HEK293 (cell line): ENCODE measurements around the gene MAD2L2.
A peak's percentile ranks its signal among the peaks of the same experiment; 100 is the strongest.

Experiments
- CTCF ChIA-PET: fragments of 350-600 bp; formaldehyde crosslinking; extraction: SDS; loops from one replicate; lab custom pipeline; 2021; ENCODE audit warnings: antibody characterized with exemption; lab: Yijun Ruan, JAX
- POLR2A ChIA-PET: fragments of 300-600 bp; formaldehyde crosslinking; extraction: SDS; loops from one replicate; lab custom pipeline; 2020; ENCODE audit warnings: antibody characterized with exemption, inconsistent platforms; lab: Yijun Ruan, JAX
- H3K27ac ChIP-seq: fragments of 200-500 bp; sonication (Bioruptor generic); 2 replicates; pipeline ENCODE4 v1.5.1; 2014; ENCODE audit warnings: low read depth, low read length, control low read depth, inconsistent platforms; ENCODE audit errors: extremely low read depth
- H3K36me3 ChIP-seq, 2 experiments: fragments of 200-500 bp in 1 of 2; sonication (Bioruptor generic) in 1 of 2; 1 replicate in 1 of 2; 2 replicates in 1 of 2; pipeline ENCODE4 v1.5.1; 2014 to 2017; ENCODE audit warnings: inconsistent platforms in 2 of 2, low read length in 2 of 2; ENCODE audit not compliant: control insufficient read depth in 2 of 2, insufficient read depth in 1 of 2
- H3K4me1 ChIP-seq: fragments of 200-500 bp; sonication (Bioruptor generic); 2 replicates; pipeline ENCODE4 v1.5.1; 2014; ENCODE audit warnings: mild to moderate bottlenecking, low read length, inconsistent platforms; ENCODE audit not compliant: control insufficient read depth, insufficient read depth
- H3K4me3 ChIP-seq: 2 replicates; pipeline ENCODE4 v1.5.1; 2011; ENCODE audit warnings: low read depth, mild to moderate bottlenecking, control low read depth, low read length, moderate library complexity
- H3K9me3 ChIP-seq: fragments of 200-500 bp; sonication (Bioruptor generic); 2 replicates; pipeline ENCODE4 v1.5.1; 2014; ENCODE audit warnings: low read depth, low read length, inconsistent platforms; ENCODE audit not compliant: control insufficient read depth, insufficient read depth
- BCL6B ChIP-seq: fragments of 450-650 bp; formaldehyde crosslinking; IDR thresholded peaks from 2 replicates; pipeline ENCODE4 v1.5.1; 2017; ENCODE audit warnings: missing biosample characterization, missing genetic modification characterization
- FEZF1 ChIP-seq: fragments of 450-650 bp; formaldehyde crosslinking; IDR thresholded peaks from 2 replicates; pipeline ENCODE4 v1.5.1; 2016; ENCODE audit warnings: missing biosample characterization, missing genetic modification characterization
- GLIS2 ChIP-seq: fragments of 450-650 bp; formaldehyde crosslinking; IDR thresholded peaks from 2 replicates; pipeline ENCODE4 v1.5.1; 2016; ENCODE audit warnings: missing biosample characterization, missing genetic modification characterization
- IKZF3 ChIP-seq: fragments of 450-650 bp; IDR thresholded peaks from 2 replicates; pipeline ENCODE4 v1.5.0; 2018; ENCODE audit warnings: missing biosample characterization, mild to moderate bottlenecking, missing genetic modification characterization, moderate library complexity
- KLF10 ChIP-seq: fragments of 450-650 bp; IDR thresholded peaks from 2 replicates; pipeline ENCODE4 v1.5.1; 2018; ENCODE audit warnings: missing biosample characterization, mild to moderate bottlenecking, missing genetic modification characterization
- MZF1 ChIP-seq: fragments of 450-650 bp; formaldehyde crosslinking; IDR thresholded peaks from 2 replicates; pipeline ENCODE4 v1.5.1; 2017; ENCODE audit warnings: missing biosample characterization, missing genetic modification characterization, borderline replicate concordance
- OSR2 ChIP-seq: fragments of 450-650 bp; formaldehyde crosslinking; IDR thresholded peaks from 2 replicates; pipeline ENCODE4 v1.5.1; 2016; ENCODE audit warnings: missing biosample characterization, missing genetic modification characterization
- PATZ1 ChIP-seq: fragments of 450-650 bp; formaldehyde crosslinking; IDR thresholded peaks from 2 replicates; pipeline ENCODE4 v1.5.1; 2016; ENCODE audit warnings: missing biosample characterization, missing genetic modification characterization
- SCRT2 ChIP-seq: fragments of 450-650 bp; formaldehyde crosslinking; IDR thresholded peaks from 2 replicates; pipeline ENCODE4 v1.5.1; 2016; ENCODE audit warnings: missing biosample characterization, missing genetic modification characterization
- YY2 ChIP-seq: fragments of 450-650 bp; formaldehyde crosslinking; IDR thresholded peaks from 2 replicates; pipeline ENCODE4 v1.5.1; 2016; ENCODE audit warnings: missing biosample characterization, missing genetic modification characterization
- ZBTB20 ChIP-seq: fragments of 450-650 bp; formaldehyde crosslinking; IDR thresholded peaks from 2 replicates; pipeline ENCODE4 v1.5.1; 2016; ENCODE audit warnings: missing biosample characterization, missing genetic modification characterization
- ZBTB48 ChIP-seq: fragments of 450-650 bp; formaldehyde crosslinking; IDR thresholded peaks from 2 replicates; pipeline ENCODE4 v1.5.1; 2016; ENCODE audit warnings: missing biosample characterization, missing genetic modification characterization
- ZFP37 ChIP-seq: fragments of 450-650 bp; formaldehyde crosslinking; IDR thresholded peaks from 2 replicates; pipeline ENCODE4 v1.5.1; 2016; ENCODE audit warnings: missing biosample characterization, missing genetic modification characterization
- ZFP69B ChIP-seq: fragments of 450-650 bp; formaldehyde crosslinking; IDR thresholded peaks from 2 replicates; pipeline ENCODE4 v1.5.1; 2016; ENCODE audit warnings: missing biosample characterization, missing genetic modification characterization
- ZIC2 ChIP-seq: fragments of 450-650 bp; formaldehyde crosslinking; IDR thresholded peaks from 2 replicates; pipeline ENCODE4 v1.5.1; 2016; ENCODE audit warnings: missing biosample characterization, missing genetic modification characterization
- ZNF19 ChIP-seq: fragments of 450-650 bp; formaldehyde crosslinking; IDR thresholded peaks from 2 replicates; pipeline ENCODE4; 2016; ENCODE audit warnings: missing biosample characterization, missing genetic modification characterization, low read depth
- ZNF202 ChIP-seq: fragments of 450-650 bp; formaldehyde crosslinking; IDR thresholded peaks from 2 replicates; pipeline ENCODE4 v1.5.1; 2016; ENCODE audit warnings: missing biosample characterization, missing genetic modification characterization, borderline replicate concordance
- ZNF214 ChIP-seq: fragments of 450-650 bp; formaldehyde crosslinking; IDR thresholded peaks from 2 replicates; pipeline ENCODE4 v1.5.1; 2017; ENCODE audit warnings: missing biosample characterization, mild to moderate bottlenecking, missing genetic modification characterization, borderline replicate concordance
- ZNF292 ChIP-seq: fragments of 450-650 bp; formaldehyde crosslinking; IDR thresholded peaks from 2 replicates; pipeline ENCODE4 v1.5.1; 2016; ENCODE audit warnings: low read depth, missing biosample characterization, missing genetic modification characterization, borderline replicate concordance
- ZNF335 ChIP-seq: fragments of 450-650 bp; formaldehyde crosslinking; conservative IDR thresholded peaks from 2 replicates; pipeline ENCODE4 v1.5.1; 2016; ENCODE audit warnings: missing biosample characterization, missing genetic modification characterization
- ZNF398 ChIP-seq: fragments of 450-650 bp; formaldehyde crosslinking; IDR thresholded peaks from 2 replicates; pipeline ENCODE4 v1.5.1; 2017; ENCODE audit warnings: missing biosample characterization, missing genetic modification characterization
- ZNF426 ChIP-seq: fragments of 450-650 bp; formaldehyde crosslinking; IDR thresholded peaks from 2 replicates; pipeline ENCODE4 v1.5.1; 2017; ENCODE audit warnings: missing biosample characterization, missing genetic modification characterization, mild to moderate bottlenecking, inconsistent platforms, moderate library complexity
- ZNF555 ChIP-seq: fragments of 450-650 bp; formaldehyde crosslinking; conservative IDR thresholded peaks from 2 replicates; pipeline ENCODE4 v1.5.1; 2017; ENCODE audit warnings: missing biosample characterization, mild to moderate bottlenecking, missing genetic modification characterization, inconsistent platforms
- ZNF701 ChIP-seq: fragments of 450-650 bp; formaldehyde crosslinking; IDR thresholded peaks from 2 replicates; pipeline ENCODE4 v1.5.1; 2016; ENCODE audit warnings: missing biosample characterization, missing genetic modification characterization
- ZSCAN16 ChIP-seq: fragments of 450-650 bp; formaldehyde crosslinking; IDR thresholded peaks from 2 replicates; pipeline ENCODE4 v1.5.1; 2016; ENCODE audit warnings: missing biosample characterization, missing genetic modification characterization
- TF ChIP-seq, protein P1 (sequence below): fragments of 450-650 bp; formaldehyde crosslinking; IDR thresholded peaks from 2 replicates; pipeline ENCODE4 v1.5.1; 2016; ENCODE audit warnings: missing biosample characterization, missing genetic modification characterization
- TF ChIP-seq, protein P2 (sequence below): fragments of 450-650 bp; formaldehyde crosslinking; IDR thresholded peaks from 2 replicates; pipeline ENCODE4 v1.5.1; 2017; ENCODE audit warnings: missing biosample characterization, missing genetic modification characterization

The MAD2L2 gene

GRCh38 chr1:11653861-11654136 lies 27.1 kb downstream of the MAD2L2 start:
- H3K9me3 ChIP-seq = no peaks in the 10 kb centered on the region
- H3K27ac ChIP-seq = no peak overlapping the region
- peaks cover 4 to 30% of the 10 kb centered on the region in 2 experiments; a peak in 2 of 3 replicates for H3K36me3 ChIP-seq
- POLR2A ChIA-PET = interaction anchor here (0.9 to 1.4 kb wide), 3 partner anchors 10 to 255 kb away, joined by 3 to 5 read pairs (median 4); partner anchors contain the start of gene FBXO6
- TF ChIP-seq, protein P1, sequence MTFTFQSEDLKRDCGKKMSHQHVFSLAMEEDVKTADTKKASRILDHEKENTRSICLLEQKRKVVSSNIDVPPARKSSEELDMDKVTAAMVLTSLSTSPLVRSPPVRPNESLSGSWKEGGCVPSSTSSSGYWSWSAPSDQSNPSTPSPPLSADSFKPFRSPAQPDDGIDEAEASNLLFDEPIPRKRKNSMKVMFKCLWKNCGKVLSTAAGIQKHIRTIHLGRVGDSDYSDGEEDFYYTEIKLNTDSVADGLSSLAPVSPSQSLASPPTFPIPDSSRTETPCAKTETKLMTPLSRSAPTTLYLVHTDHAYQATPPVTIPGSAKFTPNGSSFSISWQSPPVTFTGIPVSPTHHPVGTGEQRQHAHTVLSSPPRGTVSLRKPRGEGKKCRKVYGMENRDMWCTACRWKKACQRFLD (tag by site-specific recombination) = no peak
- no peak for TF ChIP-seq ZSCAN16 (tag by site-specific recombination)
- TF ChIP-seq ZNF555 (tag by site-specific recombination) = no peak
- TF ChIP-seq ZNF426 = no peak
- no peak for TF ChIP-seq OSR2 (tag by site-specific recombination)
- TF ChIP-seq ZNF19 (tag by site-specific recombination) = no peak
- no peak for TF ChIP-seq ZNF398 (tag by site-specific recombination)
- TF ChIP-seq ZNF292 (tag by site-specific recombination) = no peak
- H3K4me3 ChIP-seq = no peak overlapping the region
- H3K4me1 ChIP-seq = no peaks in the 10 kb centered on the region
- CTCF ChIA-PET = interaction anchor here (0.7 to 1.9 kb wide), 5 partner anchors 10 to 140 kb away, joined by 3 to 15 read pairs (median 7); partner anchors contain the start of gene FBXO6

GRCh38 chr1:11653101-11653860 lies 27.7 kb downstream of the MAD2L2 start:
- POLR2A ChIA-PET = interaction anchor here (0.8 to 1.4 kb wide), 5 partner anchors 11 to 391 kb away, joined by 3 to 9 read pairs (median 4); partner anchors contain the start of genes FBXO6 and MTOR
- Histone ChIP-seq H3K4me3 (no peak overlapping the region), H3K9me3 (no peaks in the 10 kb centered on the region)
- peak; percentile 72 for TF ChIP-seq GLIS2 (tag by site-specific recombination)
- TF ChIP-seq ZNF202 (tag by site-specific recombination) = no peak
- TF ChIP-seq ZIC2 = peak; percentile 58
- peak; percentile 75 for TF ChIP-seq ZBTB20 (tag by site-specific recombination)
- TF ChIP-seq IKZF3 (tag by site-specific recombination) = no peak
- no peak for TF ChIP-seq ZNF214 (tag by site-specific recombination)
- TF ChIP-seq PATZ1 = peak; percentile 33
- TF ChIP-seq ZNF335 (tag by site-specific recombination) = peak; percentile 21; the same call in 1 of the 2 replicates
- no peak for TF ChIP-seq MZF1 (tag by site-specific recombination)
- peak; percentile 95 for TF ChIP-seq ZBTB48
- TF ChIP-seq, protein P2, sequence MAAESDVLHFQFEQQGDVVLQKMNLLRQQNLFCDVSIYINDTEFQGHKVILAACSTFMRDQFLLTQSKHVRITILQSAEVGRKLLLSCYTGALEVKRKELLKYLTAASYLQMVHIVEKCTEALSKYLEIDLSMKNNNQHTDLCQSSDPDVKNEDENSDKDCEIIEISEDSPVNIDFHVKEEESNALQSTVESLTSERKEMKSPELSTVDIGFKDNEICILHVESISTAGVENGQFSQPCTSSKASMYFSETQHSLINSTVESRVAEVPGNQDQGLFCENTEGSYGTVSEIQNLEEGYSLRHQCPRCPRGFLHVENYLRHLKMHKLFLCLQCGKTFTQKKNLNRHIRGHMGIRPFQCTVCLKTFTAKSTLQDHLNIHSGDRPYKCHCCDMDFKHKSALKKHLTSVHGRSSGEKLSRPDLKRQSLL (tag by site-specific recombination) = peak; percentile 89
- no peak for TF ChIP-seq KLF10 (tag by site-specific recombination)
- no peak for TF ChIP-seq BCL6B
- TF ChIP-seq ZFP37 (tag by site-specific recombination) = no peak
- no peak for TF ChIP-seq FEZF1 (tag by site-specific recombination)
- peak; percentile 98 for TF ChIP-seq ZFP69B
- TF ChIP-seq SCRT2 = peak; percentile 73
- no peak for TF ChIP-seq YY2 (tag by site-specific recombination)
- no peak for TF ChIP-seq ZNF701 (tag by site-specific recombination)

More at GRCh38 chr1:11653101-11653860, 27.7 kb downstream of the MAD2L2 start:
- Histone ChIP-seq H3K4me1 (no peaks in the 10 kb centered on the region), H3K36me3 (peaks cover 4 to 25% of the 10 kb centered on the region in 2 experiments; a peak in 2 of 3 replicates), H3K27ac (no peak overlapping the region)
- CTCF ChIA-PET = interaction anchor here (0.6 to 1.9 kb wide), 9 partner anchors 8 to 616 kb away, joined by 3 to 15 read pairs (median 5); partner anchors contain the start of gene FBXO6
